K562 (cell line): ENCODE results near the gene UBFD1. TPM values are rescaled to one million over a fixed set of nuclear protein-coding genes. Genes with fewer than 3 reads are reported as not detected.

ENCODE experiments used
- CHD7 ChIP-seq: fragments of 200-600 bp; sonication (generic); IDR thresholded peaks from one replicate; pipeline ENCODE4 v1.6.1; 2012; ENCODE audit warnings: mild to moderate bottlenecking, low read depth, low read length, inconsistent platforms
- CREBBP ChIP-seq: IDR thresholded peaks from one replicate; pipeline ENCODE4 v1.6.1; 2012; ENCODE audit warnings: low read depth, mild to moderate bottlenecking, control low read depth, inconsistent platforms, low read length
- CTCFL ChIP-seq: IDR thresholded peaks from 2 replicates; pipeline ENCODE4 v1.6.1; 2011; ENCODE audit warnings: borderline replicate concordance, low read depth, mild to moderate bottlenecking, moderate library complexity, low read length; ENCODE audit not compliant: insufficient read depth, poor library complexity, severe bottlenecking
- ELF4 ChIP-seq: fragments of 450-650 bp; formaldehyde crosslinking; IDR thresholded peaks from 2 replicates; pipeline ENCODE4 v1.4.0; 2022; ENCODE audit warnings: missing genetic modification characterization
- HDGF ChIP-seq: fragments of 450-650 bp; IDR thresholded peaks from 2 replicates; pipeline ENCODE4 v1.6.1; 2016
- NCOR1 ChIP-seq: fragments of 450-650 bp; IDR thresholded peaks from 2 replicates; pipeline ENCODE4 v1.6.1; 2016; ENCODE audit warnings: mild to moderate bottlenecking, moderate library complexity
- PATZ1 ChIP-seq: fragments of 250-450 bp; sonication (Bioruptor Pico); IDR thresholded peaks from 2 replicates; pipeline ENCODE4 v1.5.0; 2020; ENCODE audit warnings: mild to moderate bottlenecking, borderline replicate concordance
- RBM22 ChIP-seq: fragments of 200-400 bp; formaldehyde crosslinking; IDR thresholded peaks from 2 replicates; pipeline ENCODE4 v1.6.1; 2018; ENCODE audit warnings: low read length, low read depth; ENCODE audit not compliant: poor library complexity, severe bottlenecking
- SIN3A ChIP-seq, 2 experiments: fragments of 150-350 bp in 1 of 2; IDR thresholded peaks; 2 replicates each; pipeline ENCODE4 v1.6.1; 2011 to 2016; ENCODE audit warnings: borderline replicate concordance in 2 of 2, low read depth in 2 of 2, low read length in 2 of 2, mild to moderate bottlenecking in 2 of 2, moderate library complexity in 2 of 2; ENCODE audit not compliant: control insufficient read depth in 1 of 2
- TRIM28 ChIP-seq: fragments of 450-650 bp; IDR thresholded peaks from 2 replicates; pipeline ENCODE4 v1.6.1; 2017
- ZNF583 ChIP-seq: fragments of 250-450 bp; sonication (Bioruptor Pico); IDR thresholded peaks from 2 replicates; pipeline ENCODE4 v1.4.0; 2020
- polyA plus RNA-seq, 8 experiments: library from polyadenylated mRNA; depleted of rRNA in 4 of 8; stranded (reverse) in 5 of 8; unstranded in 3 of 8; fragments of >200 nt; fragmentation: Nextera tagmentation in 2 of 8; fragmentation: Illumina TruSeq in 1 of 8; extraction: Ambion mirVana in 2 of 8; extraction: Trizol in 1 of 8; gene quantifications; 2 replicates each; pipeline versions ENCODE4 v1.2.1 to v1.2.3, GENCODE V29; 2011 to 2014; ENCODE audit warnings: inconsistent platforms in 1 of 8, missing spikeins in 1 of 8
- total RNA-seq, 7 experiments: library from RNA; depleted of rRNA in 6 of 7; stranded (reverse); fragments of >200 nt in 6 of 7; fragmentation: Illumina TruSeq in 2 of 7; extraction: Trizol in 2 of 7; gene quantifications; 2 replicates each; pipeline versions ENCODE4 v1.2.1 to v1.2.3, GENCODE V29; 2011 to 2021; ENCODE audit warnings: low replicate concordance in 1 of 7

UBFD1 gene
- total and polyA plus RNA-seq, 9 of the 15 experiments (the other 6 are each of a cell fraction or from before 2014, with no cell fraction given), result 10.7 to 66.2 (median 34.0) TPM

- TF ChIP-seq CHD7 (no peak), CREBBP (no peak), NCOR1 (no peak), RBM22 (no peak), ELF4 (CRISPR knock-in tag) (no peak), PATZ1 (CRISPR knock-in tag) (no peak), SIN3A (IDR thresholded peaks at IDR 0.05; ENCODE audit: borderline replicate concordance in 2 of 2, control insufficient read depth in 1 of 2, low read depth in 2 of 2, low read length in 2 of 2) (peak in 1 of 2 experiments; percentile 3; a peak in 1 of 4 replicates), HDGF (no peak), ZNF583 (CRISPR knock-in tag) (no peak), TRIM28 (no peak), CTCFL (no peak)
These were observed 514 bp downstream of the UBFD1 start (continued) for GRCh38 chr16:23557779-23558702.
